Upper lobe of left lung (tissue), 4 donors: Measurements from ENCODE around the gene RBBP4.

ENCODE experiments used
- CTCF ChIP-seq, 6 experiments: fragments of 450-650 bp in 4 of 6; fragments of 200-600 bp in 2 of 6; sonication (generic) in 2 of 6; IDR thresholded peaks; one replicate each; pipeline ENCODE4 v1.5.1; 2016 to 2019; ENCODE audit warnings: antibody characterized with exemption in 6 of 6
- EP300 ChIP-seq, 4 donors: sonication (generic); formaldehyde crosslinking; IDR thresholded peaks; one replicate each; pipeline ENCODE4 v1.5.1; 2017; ENCODE audit warnings: antibody characterized with exemption in 4 of 4, control low read depth in 2 of 4

- no peak for TF ChIP-seq CTCF (IDR thresholded peaks at IDR 0.05)
- peak in 1 of 4 donors; percentile 24 for TF ChIP-seq EP300 (IDR thresholded peaks at IDR 0.05)
Observed at GRCh38 chr1:32650248-32650751, 708 bp upstream of the RBBP4 start, which contains the start of gene ZBTB8OS.
